Posterior vena cava (tissue), 2 donors: ENCODE measurements around the gene AKAP12. TPM values are rescaled to one million over a fixed set of nuclear protein-coding genes. Genes with fewer than 3 reads are reported as not detected.

ENCODE experiments used
- DNase-seq: peaks from one replicate; pipeline ENCODE4 v3.0.0-alpha.2; 2020; ENCODE audit warnings: low spot score
- intact Hi-C, 2 donors: fragments of 100-400 bp; cut with DNase I; formaldehyde crosslinking; loops; one replicate each; pipeline versions ENCODE4 v1.14.1 to v1.14.2; 2022 to 2023
- long read RNA-seq, 2 donors: library from polyadenylated mRNA; unstranded; transcript quantifications; one replicate each; pipeline ENCODE4 v2.0.0, GENCODE V29; 2020 to 2021
- total RNA-seq, 2 donors: library from RNA; stranded (reverse); fragmentation: NEBNext Ultra II Directional; extraction: Animal tissue kit (Norgen Biotek cat#: 25700); gene quantifications; one replicate each; pipeline ENCODE4 v1.2.1, GENCODE V29; 2021
- donor health status: DM: yes; HTN: yes; CAD: no.
- donor health status: DM: yes; HTN: yes; CAD: no.

Gene AKAP12
- 100 to 1,000 TPM; 140 to 146 TPM for total RNA-seq
- long read RNA-seq, donor 1, full-length matches to known transcripts: 3 of 46 reads
- long read RNA-seq, donor 1, partial matches to known transcripts: 31 of 46 reads
- long read RNA-seq, donor 1, other reads (novel, unspliced or antisense): 12 of 46 reads
- long read RNA-seq, donor 2, partial matches to known transcripts: 80 of 118 reads
- long read RNA-seq, donor 2, other reads (novel, unspliced or antisense): 38 of 118 reads

- intact Hi-C loops: loop anchor here (5.0 to 10.0 kb wide), 2 partner anchors 83 to 85 kb away; no protein-coding TSS in a partner anchor
- peak; percentile 88 for DNase-seq
Measured at GRCh38 chr6:151239603-151240035, at the start of gene AKAP12. Gene AKAP12, plus strand, starts transcription at chr6:151239967. Its CDS starts 596 bp downstream, at chr6:151240563.

GRCh38 chr6:151191527-151191926, 48.2 kb upstream of the AKAP12 start:
- no peak for DNase-seq
- intact Hi-C loops: no loop called here

GRCh38 chr6:151196555-151196954, 43.2 kb upstream of the AKAP12 start:
- DNase-seq: no peak
- intact Hi-C loops: no loop called here

GRCh38 chr6:151197556-151197955, 42.2 kb upstream of the AKAP12 start:
- intact Hi-C loops: no loop called here
- DNase-seq: no peak

- DNase-seq: no peak
- intact Hi-C loops: no loop called here
Measured at GRCh38 chr6:151199991-151200390, 39.8 kb upstream of the AKAP12 start.

- intact Hi-C loops: no loop called here
- DNase-seq: no peak
Measured at GRCh38 chr6:151205721-151206600, 33.8 kb upstream of the AKAP12 start.

- DNase-seq: no peak
- intact Hi-C loops: no loop called here
Measured at GRCh38 chr6:151207674-151208073, 32.1 kb upstream of the AKAP12 start.

- intact Hi-C loops: no loop called here
- DNase-seq: no peak
Measured at GRCh38 chr6:151209071-151209831, 30.5 kb upstream of the AKAP12 start.

GRCh38 chr6:151211075-151211474, 28.7 kb upstream of the AKAP12 start:
- intact Hi-C loops: no loop called here
- DNase-seq: no peak

- DNase-seq: no peak
- intact Hi-C loops: no loop called here
Measured at GRCh38 chr6:151213352-151213751, 26.4 kb upstream of the AKAP12 start.

- no peak for DNase-seq
- intact Hi-C loops: no loop called here
Measured at GRCh38 chr6:151215999-151216398, 23.8 kb upstream of the AKAP12 start.

GRCh38 chr6:151216804-151217203, 23.0 kb upstream of the AKAP12 start:
- DNase-seq: no peak
- intact Hi-C loops: no loop called here

- intact Hi-C loops: no loop called here
- no peak for DNase-seq
Measured at GRCh38 chr6:151219192-151219591, 20.6 kb upstream of the AKAP12 start.

- intact Hi-C loops: loop anchor here in 1 of 2 donors (10.0 kb wide), 1 partner anchor 119 kb away; no protein-coding TSS in a partner anchor
- no peak for DNase-seq
Measured at GRCh38 chr6:151224076-151224475, 15.7 kb upstream of the AKAP12 start.

GRCh38 chr6:151225919-151226318, 13.8 kb upstream of the AKAP12 start:
- intact Hi-C loops: loop anchor here in 1 of 2 donors (10.0 kb wide), 1 partner anchor 121 kb away; no protein-coding TSS in a partner anchor

GRCh38 chr6:151228788-151229400, 10.9 kb upstream of the AKAP12 start:
- DNase-seq: no peak
- intact Hi-C loops: loop anchor here in 1 of 2 donors (10.0 kb wide), 1 partner anchor 124 kb away; no protein-coding TSS in a partner anchor

More at GRCh38 chr6:151225919-151226318, 13.8 kb upstream of the AKAP12 start:
- no peak for DNase-seq

- DNase-seq: no peak
- intact Hi-C loops: loop anchor here (10.0 kb wide), 2 partner anchors 95 to 125 kb away; no protein-coding TSS in a partner anchor
Measured at GRCh38 chr6:151229401-151230276, 10.1 kb upstream of the AKAP12 start.

- DNase-seq: no peak
- intact Hi-C loops: loop anchor here in 1 of 2 donors (10.0 kb wide), 1 partner anchor 95 kb away; no protein-coding TSS in a partner anchor
Measured at GRCh38 chr6:151230277-151230577, 9.5 kb upstream of the AKAP12 start.
